GM21423 (cell line): Measurements from ENCODE around the gene SCN11A.
"Not testable (repeated sequence)": the region's sequence is repeated elsewhere in the genome, so short reads cannot be mapped to it uniquely, and the experiment has no call there.

ENCODE experiments used
- ATAC-seq: cut with Tn5 transposase; IDR thresholded peaks from one replicate; pipeline ENCODE4 v1.9.1; 2021; ENCODE audit warnings: mild to moderate bottlenecking, moderate library complexity; ENCODE audit not compliant: unreplicated experiment

The SCN11A gene

GRCh38 chr3:39067286-39067685 is 15.5 kb upstream of the SCN11A start:
- no peak for ATAC-seq

GRCh38 chr3:39065197-39065596 is 13.5 kb upstream of the SCN11A start:
- peak; percentile 97 for ATAC-seq

- ATAC-seq = no peak
These were observed 12.9 kb upstream of the SCN11A start for GRCh38 chr3:39064646-39065045.

- no peak for ATAC-seq
These were observed 11.4 kb upstream of the SCN11A start for GRCh38 chr3:39063143-39063542.

- no peak for ATAC-seq
These were observed 10.4 kb upstream of the SCN11A start for GRCh38 chr3:39062180-39062579.

- not testable (repeated sequence) for ATAC-seq
These were observed 9.5 kb upstream of the SCN11A start for GRCh38 chr3:39061228-39061627.

GRCh38 chr3:39056151-39056550 is 4.4 kb upstream of the SCN11A start:
- no peak for ATAC-seq

GRCh38 chr3:39053696-39054095 is 2.0 kb upstream of the SCN11A start:
- ATAC-seq = no peak

GRCh38 chr3:39052583-39052982 is 839 bp upstream of the SCN11A start:
- ATAC-seq = no peak

GRCh38 chr3:39050029-39050428 is 1.7 kb downstream of the SCN11A start:
- ATAC-seq = no peak

GRCh38 chr3:39038165-39038564 is 13.6 kb downstream of the SCN11A start:
- no peak for ATAC-seq

- ATAC-seq = no peak
These were observed 22.2 kb downstream of the SCN11A start for GRCh38 chr3:39029556-39029955.

GRCh38 chr3:39028546-39028945 is 23.2 kb downstream of the SCN11A start:
- ATAC-seq = no peak

- no peak for ATAC-seq
These were observed 26.3 kb downstream of the SCN11A start for GRCh38 chr3:39025222-39025970.

GRCh38 chr3:39024497-39024896 is 27.2 kb downstream of the SCN11A start:
- ATAC-seq = no peak

GRCh38 chr3:39022286-39022630 is 29.5 kb downstream of the SCN11A start:
- no peak for ATAC-seq

GRCh38 chr3:39021465-39022285 is 30.1 kb downstream of the SCN11A start:
- ATAC-seq = no peak

- peak; percentile 69 for ATAC-seq
These were observed 30.7 kb downstream of the SCN11A start for GRCh38 chr3:39021029-39021428.

GRCh38 chr3:39019299-39019698 is 32.4 kb downstream of the SCN11A start:
- ATAC-seq = no peak

GRCh38 chr3:39015418-39015817 is 36.3 kb downstream of the SCN11A start:
- no peak for ATAC-seq

GRCh38 chr3:39013921-39014509 is 37.7 kb downstream of the SCN11A start:
- ATAC-seq = no peak

GRCh38 chr3:39013289-39013688 is 38.5 kb downstream of the SCN11A start:
- no peak for ATAC-seq
